Effector CD4-positive, alpha-beta T cell (primary cell): ENCODE measurements around the gene MTTP.

ENCODE experiments used
- DNase-seq: peaks from one replicate; pipeline ENCODE4 v3.0.0-alpha.2; 2020

MTTP gene

GRCh38 chr4:99670409-99671073, 95.9 kb downstream of the MTTP start:
- no peak for DNase-seq
